ENCODE measurements around the gene ST6GALNAC2. TPM values are rescaled to one million over a fixed set of nuclear protein-coding genes. Genes with fewer than 3 reads are reported as not detected.
"Not testable (repeated sequence)": the region's sequence is repeated elsewhere in the genome, so short reads cannot be mapped to it uniquely, and the experiment has no call there.

ST6GALNAC2 gene
- total RNA-seq, 2 experiments from 2014 or later = 0.32 TPM; not detected in 1

DNA sequence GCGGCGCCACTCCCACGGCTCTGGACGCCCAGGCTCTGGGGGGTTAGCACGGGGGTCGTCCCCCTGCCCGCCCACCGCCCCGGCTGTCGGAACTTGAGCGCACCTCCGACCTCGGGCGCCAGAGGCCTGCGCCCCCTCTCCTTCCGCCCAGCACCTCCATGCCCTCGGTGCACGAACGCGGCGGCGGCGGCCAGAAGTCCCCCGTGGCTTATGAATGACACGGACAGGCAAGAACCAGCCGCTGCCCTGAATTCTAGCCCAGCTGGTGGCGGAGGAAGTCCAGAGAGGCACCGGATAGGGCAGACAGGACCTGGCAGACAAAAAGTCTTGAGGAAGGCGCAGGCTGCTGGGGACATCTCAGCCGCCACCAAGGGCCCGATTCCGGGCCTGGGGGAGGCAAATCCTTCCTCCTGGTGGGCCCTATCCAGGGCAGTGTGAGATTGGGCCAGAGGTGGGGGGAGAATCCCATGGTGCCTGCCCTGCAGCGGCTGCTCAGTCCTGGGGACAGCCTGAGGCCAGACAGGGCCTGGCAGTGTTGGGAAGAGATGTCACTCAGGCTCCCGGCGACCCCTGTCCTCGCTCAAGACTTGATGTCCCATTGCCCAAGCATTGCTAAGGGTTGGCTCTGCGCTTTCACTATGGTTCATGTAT lies 47.3 kb downstream of the ST6GALNAC2 start:
- no peak overlapping the region for H3K4me3 Mint-ChIP-seq
- POLR2A ChIA-PET = no interaction called here

DNA sequence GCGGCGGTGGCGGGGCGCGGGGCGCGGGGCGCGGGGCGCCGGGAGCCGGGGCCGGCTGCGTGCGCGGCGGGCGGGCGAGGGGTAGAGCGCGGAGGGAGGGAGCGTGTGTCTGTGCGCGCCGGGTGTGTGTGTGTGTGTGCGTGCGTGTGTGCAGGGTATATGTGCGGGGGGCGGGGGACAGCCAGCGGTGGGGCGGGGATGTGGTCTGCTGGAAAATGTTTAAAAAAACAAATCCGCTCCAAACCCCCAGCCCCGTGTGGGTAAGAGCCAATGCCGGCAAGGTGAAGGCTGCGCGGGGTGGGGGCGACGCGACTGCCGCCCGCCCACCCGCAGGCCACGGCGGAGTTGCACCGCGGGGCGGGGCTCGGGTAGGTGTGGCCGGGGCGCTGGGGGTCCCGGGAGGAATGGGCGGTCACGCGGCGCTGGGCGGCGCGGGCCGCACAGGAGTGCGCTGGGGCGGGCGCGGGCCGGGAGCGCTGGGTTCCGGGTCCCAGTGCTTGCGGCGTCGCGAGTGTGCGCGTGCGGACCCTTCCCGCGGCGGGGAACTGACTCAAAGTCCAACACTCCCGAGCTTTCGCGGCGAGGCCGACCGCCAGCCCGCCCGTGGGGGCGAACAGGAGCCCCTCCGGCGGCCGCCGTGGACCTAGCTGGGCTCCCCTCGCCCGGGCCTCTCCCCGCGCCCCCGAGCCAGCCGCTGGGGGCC lies 47.9 kb downstream of the ST6GALNAC2 start, which contains the start of gene CYGB:
CYGB (minus strand) TSS at position 132 of the 703 bp plus-strand sequence. CDS start 167 bp downstream, outside the sequence.
- CTCF ChIA-PET = no interaction called here
- H3K4me3 Mint-ChIP-seq = no peak within 1 kb of the TSS
- H3K27ac Mint-ChIP-seq = no peak within 1 kb of the TSS
- POLR2A ChIA-PET = no interaction called here
- no peaks in the 10 kb centered on the region for H3K9me3 Mint-ChIP-seq (ENCODE audit: low read depth)
- DNase-seq (no peak), ATAC-seq (peak; percentile 37)
- peaks cover 35% of the 10 kb centered on the region for H3K27me3 Mint-ChIP-seq
- H3K36me3 Mint-ChIP-seq (ENCODE audit: low read depth) = no peaks in the 10 kb centered on the region
- intact Hi-C loops (cut with DNase I, micrococcal nuclease) = no loop called here
- no peaks in the 10 kb centered on the region for H3K4me1 Mint-ChIP-seq

More for the DNA sequence above, 47.3 kb downstream of the ST6GALNAC2 start:
- H3K36me3 Mint-ChIP-seq (ENCODE audit: low read depth) = no peaks in the 10 kb centered on the region
- CTCF ChIA-PET = interaction anchor here (2.9 kb wide), 1 partner anchor 15 kb away, joined by 12 read pairs; no protein-coding TSS in a partner anchor
- intact Hi-C loops (cut with DNase I, micrococcal nuclease) = no loop called here
- ATAC-seq (no peak), DNase-seq (no peak)
- H3K9me3 Mint-ChIP-seq (ENCODE audit: low read depth) = no peaks in the 10 kb centered on the region
- no peak overlapping the region for H3K27ac Mint-ChIP-seq
- peaks cover 36% of the 10 kb centered on the region for H3K27me3 Mint-ChIP-seq
- H3K4me1 Mint-ChIP-seq = no peaks in the 10 kb centered on the region

DNA sequence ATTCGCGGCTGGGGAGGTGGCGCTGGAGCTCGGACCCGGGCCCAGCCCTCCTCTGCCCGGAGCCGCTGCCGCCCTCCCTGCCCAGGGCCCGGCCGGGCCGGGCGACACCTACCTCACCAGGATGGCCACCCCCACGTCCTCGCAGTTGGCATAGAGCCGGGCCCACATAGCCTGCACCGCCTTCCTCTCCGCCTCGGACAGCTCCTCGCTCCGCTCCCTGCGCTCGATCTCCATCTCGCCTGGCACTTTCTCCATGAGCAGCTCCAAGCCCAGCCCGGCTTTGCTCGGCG lies 48.4 kb downstream of the ST6GALNAC2 start:
- DNase-seq (no peak), ATAC-seq (peak; percentile 23)
- H3K4me3 Mint-ChIP-seq = no peak overlapping the region
- peaks cover 32% of the 10 kb centered on the region for H3K27me3 Mint-ChIP-seq
- no peaks in the 10 kb centered on the region for H3K36me3 Mint-ChIP-seq (ENCODE audit: low read depth)
- no peak overlapping the region for H3K27ac Mint-ChIP-seq
- H3K9me3 Mint-ChIP-seq (ENCODE audit: low read depth) = no peaks in the 10 kb centered on the region
- intact Hi-C loops (cut with DNase I, micrococcal nuclease) = no loop called here
- CTCF ChIA-PET = interaction anchor here (1.3 to 1.4 kb wide), 2 partner anchors 9 to 14 kb away, joined by 3 to 9 read pairs; no protein-coding TSS in a partner anchor
- no peaks in the 10 kb centered on the region for H3K4me1 Mint-ChIP-seq
- POLR2A ChIA-PET = no interaction called here

DNA sequence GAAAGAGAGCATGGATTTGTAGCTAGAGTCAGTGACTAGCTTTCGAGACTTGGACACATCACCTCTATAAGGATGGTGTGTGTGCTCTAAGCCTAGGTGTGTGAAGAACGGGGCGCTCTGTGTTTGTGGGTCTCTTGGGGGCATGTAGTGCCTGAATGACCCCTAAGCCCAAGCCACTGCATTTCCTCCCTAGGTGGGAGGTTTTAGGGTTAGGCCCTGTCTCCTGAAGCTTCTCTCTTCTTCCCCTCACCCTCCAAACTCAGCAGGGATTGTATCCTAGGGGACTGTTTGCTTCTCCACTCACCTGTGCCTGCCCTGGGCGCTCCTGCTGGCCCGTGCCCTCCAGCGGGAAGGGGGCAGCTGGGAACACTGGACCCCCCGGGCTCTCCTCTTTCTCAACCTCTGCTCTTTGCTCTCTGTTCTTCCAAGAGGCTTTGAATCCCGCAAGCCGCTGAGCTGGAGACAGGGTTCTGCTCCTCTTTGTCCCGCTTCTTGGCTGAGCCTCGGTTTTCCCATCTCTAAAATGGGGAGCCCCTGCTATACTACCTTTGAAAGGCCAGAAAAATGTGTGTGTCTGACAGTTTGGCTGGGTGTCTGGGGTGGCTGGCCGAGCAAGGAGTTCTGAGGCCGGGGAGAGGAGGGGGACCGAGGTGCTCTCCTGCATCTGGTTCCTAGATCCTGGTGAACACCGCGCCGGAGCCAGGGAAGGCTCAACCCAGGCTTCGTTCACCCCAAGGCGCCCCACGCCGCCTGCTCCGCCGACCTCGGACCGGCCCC lies 49.0 kb downstream of the ST6GALNAC2 start:
- Mint-ChIP-seq H3K9me3 (ENCODE audit: low read depth) (no peaks in the 10 kb centered on the region), H3K4me1 (peaks cover 2% of the 10 kb centered on the region), H3K27me3 (peaks cover 29% of the 10 kb centered on the region), H3K27ac (no peak overlapping the region), H3K36me3 (ENCODE audit: low read depth) (no peaks in the 10 kb centered on the region), H3K4me3 (no peak overlapping the region)
- ChIA-PET CTCF (interaction anchor here (0.6 to 1.4 kb wide), 5 partner anchors 8 to 88 kb away, joined by 3 to 9 read pairs (median 3); no protein-coding TSS in a partner anchor), POLR2A (no interaction called here)
- intact Hi-C loops (cut with DNase I, micrococcal nuclease) = no loop called here
- no peak for DNase-seq
- ATAC-seq = no peak

DNA sequence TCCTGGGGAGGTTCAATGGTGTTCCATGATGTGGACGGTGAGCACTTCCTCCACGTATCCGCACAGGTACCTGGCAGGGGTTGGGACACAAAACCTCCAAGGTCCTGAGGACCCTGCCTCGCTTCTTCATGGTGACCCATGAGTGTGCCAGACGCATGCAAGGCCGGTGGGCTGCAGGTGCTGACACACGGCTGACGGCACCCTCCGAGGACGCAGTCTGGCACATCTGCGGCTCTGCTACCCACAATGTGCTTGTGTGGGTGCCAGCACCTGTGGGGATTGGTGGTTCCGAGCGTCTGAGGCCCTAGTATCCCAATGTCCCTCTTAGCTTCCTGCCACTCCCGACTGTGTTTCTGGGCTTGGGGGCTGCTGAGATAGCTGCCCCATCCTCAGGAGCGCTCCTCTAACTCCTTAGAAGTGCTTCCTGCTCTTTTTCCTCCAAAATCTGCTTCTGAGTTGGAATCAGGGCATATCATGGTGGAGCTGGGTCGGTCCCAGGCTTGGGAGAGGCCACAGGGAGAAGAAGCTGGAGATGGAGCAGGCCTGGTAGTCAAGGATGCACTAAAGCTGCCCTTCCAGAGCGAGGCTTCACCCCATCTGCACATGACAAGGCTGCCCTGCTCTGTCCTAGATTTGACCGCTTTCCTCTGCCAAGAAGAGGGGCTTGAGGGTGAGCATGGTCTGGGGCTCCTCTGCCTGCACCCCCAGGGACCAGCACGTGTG lies 49.7 kb downstream of the ST6GALNAC2 start:
- peaks cover 2% of the 10 kb centered on the region for H3K4me1 Mint-ChIP-seq
- DNase-seq (no peak), ATAC-seq (no peak)
- ChIA-PET CTCF (interaction anchor here (0.6 to 1.4 kb wide), 4 partner anchors 8 to 89 kb away, joined by 3 to 9 read pairs (median 4); no protein-coding TSS in a partner anchor), POLR2A (no interaction called here)
- intact Hi-C loops (cut with DNase I, micrococcal nuclease) = no loop called here
- H3K36me3 Mint-ChIP-seq (ENCODE audit: low read depth) = no peaks in the 10 kb centered on the region
- no peaks in the 10 kb centered on the region for H3K9me3 Mint-ChIP-seq (ENCODE audit: low read depth)
- no peak overlapping the region for H3K27ac Mint-ChIP-seq
- peaks cover 25% of the 10 kb centered on the region for H3K27me3 Mint-ChIP-seq
- no peak overlapping the region for H3K4me3 Mint-ChIP-seq

DNA sequence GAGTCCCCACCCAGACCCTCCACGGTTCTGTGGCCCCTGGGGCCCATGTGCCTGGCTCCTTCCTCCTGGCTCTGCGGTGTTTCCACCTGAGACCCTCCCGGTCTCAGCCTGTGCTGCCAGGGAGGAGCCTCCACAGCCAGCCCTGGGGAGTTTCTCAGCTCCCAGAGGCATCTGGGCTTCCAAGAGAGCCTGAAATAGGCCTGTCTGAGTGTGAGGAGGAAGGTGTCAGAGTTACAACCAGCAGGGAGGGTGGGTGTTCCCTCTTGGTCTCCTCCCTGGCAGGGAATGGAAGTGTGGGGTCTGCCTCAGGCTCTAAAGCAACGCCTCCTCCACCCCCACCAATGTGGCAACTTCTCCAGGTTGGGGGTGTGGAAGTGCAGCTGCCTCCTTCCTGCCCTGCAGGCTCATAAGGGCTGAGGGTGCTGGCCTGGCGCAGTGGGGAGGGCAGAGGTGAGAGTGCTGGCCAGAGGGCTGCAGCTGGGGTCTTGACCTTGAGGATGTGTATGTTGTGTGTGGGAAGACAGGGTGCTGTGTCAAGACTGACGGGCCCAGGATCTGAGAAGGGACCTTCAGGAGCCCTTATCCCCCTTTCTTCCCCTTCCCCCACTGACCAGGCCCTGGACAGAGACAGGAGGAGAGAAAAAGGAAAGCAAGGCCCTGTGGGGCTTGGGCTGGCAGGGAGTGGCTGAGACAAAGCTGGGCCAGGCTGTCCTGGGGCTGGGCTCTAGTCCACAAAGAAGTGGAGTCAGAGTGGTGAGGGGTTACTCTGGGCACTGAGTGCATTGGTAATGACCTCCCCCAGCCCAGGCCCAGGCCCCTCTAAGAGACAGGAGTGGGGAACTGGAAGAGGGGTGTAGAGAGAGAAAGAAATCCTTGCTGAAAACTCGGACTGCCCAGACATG lies 50.6 kb downstream of the ST6GALNAC2 start:
- H3K9me3 Mint-ChIP-seq (ENCODE audit: low read depth) = no peaks in the 10 kb centered on the region
- no peak overlapping the region for H3K27ac Mint-ChIP-seq
- ChIA-PET CTCF (interaction anchor here (1.6 kb wide), 1 partner anchor 12 kb away, joined by 8 read pairs; no protein-coding TSS in a partner anchor), POLR2A (no interaction called here)
- intact Hi-C loops (cut with DNase I, micrococcal nuclease) = no loop called here
- DNase-seq (no peak), ATAC-seq (no peak)
- no peaks in the 10 kb centered on the region for H3K36me3 Mint-ChIP-seq (ENCODE audit: low read depth)
- no peak overlapping the region for H3K4me3 Mint-ChIP-seq
- peaks cover 23% of the 10 kb centered on the region for H3K27me3 Mint-ChIP-seq
- peaks cover 6% of the 10 kb centered on the region for H3K4me1 Mint-ChIP-seq

DNA sequence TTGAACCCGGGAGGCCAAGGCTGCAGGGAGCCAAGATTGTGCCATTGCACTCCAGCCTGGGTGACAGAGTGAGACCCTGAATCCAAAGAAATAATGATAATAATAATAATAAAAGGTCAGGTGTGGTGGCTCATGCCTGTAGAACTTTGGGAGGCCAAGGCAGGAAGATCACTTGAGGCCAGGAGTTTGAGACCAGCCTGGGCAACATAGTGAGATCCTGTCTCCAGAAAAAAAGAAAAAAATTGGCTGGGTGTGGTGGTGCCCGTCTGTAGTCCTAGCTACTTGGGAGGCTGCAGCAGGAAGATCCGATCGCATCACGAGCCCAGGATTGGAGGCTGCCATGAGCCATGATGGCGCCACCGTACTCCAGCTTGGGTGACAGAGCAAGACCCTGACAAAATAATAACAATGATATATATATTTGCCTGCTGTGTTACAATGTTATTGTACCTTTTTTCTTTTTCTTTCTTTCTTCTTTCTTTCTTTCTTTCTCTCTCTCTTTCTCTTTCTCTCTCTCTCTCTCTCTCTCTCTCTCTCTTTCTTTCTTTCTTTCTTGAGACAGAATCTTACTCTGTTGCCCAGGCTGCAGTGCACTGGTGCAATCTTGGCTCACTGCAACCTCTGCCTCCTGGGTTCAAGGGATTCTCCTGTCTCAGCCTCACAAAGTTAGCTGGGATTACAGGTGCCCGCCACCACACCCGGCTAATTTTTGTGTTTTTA lies 51.9 kb downstream of the ST6GALNAC2 start:
- H3K27ac Mint-ChIP-seq; ATAC-seq; H3K4me3 Mint-ChIP-seq; DNase-seq; H3K36me3 Mint-ChIP-seq (ENCODE audit: low read depth); intact Hi-C loops (cut with DNase I, micrococcal nuclease); H3K9me3 Mint-ChIP-seq (ENCODE audit: low read depth): not testable (repeated sequence)
- Mint-ChIP-seq H3K4me1 (peaks cover 12% of the 10 kb centered on the region), H3K27me3 (peaks cover 12% of the 10 kb centered on the region)
- CTCF ChIA-PET = interaction anchor here (0.6 to 1.6 kb wide), 4 partner anchors 10 to 15 kb away, joined by 3 to 8 read pairs (median 4); no protein-coding TSS in a partner anchor
- POLR2A ChIA-PET = interaction anchor here (0.5 kb wide), 1 partner anchor 24 kb away, joined by 3 read pairs; no protein-coding TSS in a partner anchor

DNA sequence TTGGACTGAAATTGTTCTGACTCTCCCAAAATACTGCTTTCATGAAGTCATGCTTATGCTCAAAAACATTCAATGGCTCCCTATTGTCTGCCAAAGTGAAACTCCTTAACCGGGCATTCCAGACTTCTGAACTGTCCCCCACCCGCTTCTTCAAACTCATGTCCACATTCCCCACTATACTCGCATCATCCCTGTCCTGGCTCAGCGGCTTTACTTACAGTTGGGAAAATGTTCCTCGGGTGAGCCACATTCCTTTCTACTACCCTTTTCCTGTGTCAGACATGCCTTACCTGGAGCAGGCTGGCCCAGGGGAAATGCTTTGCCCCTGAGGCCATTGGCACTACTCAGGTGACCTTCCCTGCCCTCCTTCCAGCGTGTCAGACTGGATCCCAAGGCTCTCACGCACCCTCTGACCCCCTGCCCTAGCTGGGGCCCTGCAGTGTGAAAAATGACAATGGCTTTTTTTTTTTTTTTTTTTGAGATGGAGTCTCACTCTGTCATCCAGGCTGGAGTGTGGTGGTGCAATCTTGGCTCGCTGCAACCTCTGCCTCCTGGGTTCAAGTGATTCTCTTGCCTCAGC lies 53.5 kb downstream of the ST6GALNAC2 start:
- CTCF ChIA-PET = interaction anchor here (1.1 to 1.4 kb wide), 2 partner anchors 9 to 15 kb away, joined by 3 to 4 read pairs; no protein-coding TSS in a partner anchor
- intact Hi-C loops (cut with DNase I, micrococcal nuclease) = no loop called here
- no peak for ATAC-seq
- Mint-ChIP-seq H3K9me3 (ENCODE audit: low read depth) (no peaks in the 10 kb centered on the region), H3K27ac (no peak overlapping the region), H3K36me3 (ENCODE audit: low read depth) (no peaks in the 10 kb centered on the region), H3K27me3 (peaks cover 8% of the 10 kb centered on the region), H3K4me3 (no peak overlapping the region), H3K4me1 (peaks cover 23% of the 10 kb centered on the region)
- POLR2A ChIA-PET = interaction anchor here (0.6 to 0.7 kb wide), 2 partner anchors 35 to 710 kb away, joined by 3 to 5 read pairs; no protein-coding TSS in a partner anchor
- no peak for DNase-seq

DNA sequence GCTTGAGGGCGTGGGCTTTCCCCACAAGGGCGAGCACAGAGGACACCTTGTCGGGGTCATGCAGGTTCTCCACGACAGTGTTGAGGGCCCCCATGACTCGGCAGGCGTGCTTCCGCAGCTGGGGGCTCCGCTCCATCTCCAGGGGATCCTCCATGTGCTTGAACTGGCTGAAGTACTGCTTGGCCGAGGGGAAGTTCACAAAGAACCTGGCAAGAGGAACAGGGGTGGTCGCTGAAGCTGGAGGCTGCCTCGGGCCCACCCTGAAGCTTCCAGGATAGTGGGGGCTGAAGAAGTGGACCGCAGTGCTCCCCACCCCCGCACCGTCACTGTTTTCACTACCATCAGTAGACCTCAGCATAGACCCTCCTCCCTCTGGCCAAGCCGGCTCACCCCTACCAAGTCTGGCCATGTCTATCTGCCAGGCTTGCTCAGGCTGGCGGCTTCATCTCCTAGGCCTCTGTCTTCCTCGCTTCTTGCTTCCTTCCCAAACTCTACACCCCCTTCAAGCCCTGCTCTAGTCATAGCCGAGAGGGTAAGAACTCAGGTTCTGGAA lies 54.1 kb downstream of the ST6GALNAC2 start:
- Mint-ChIP-seq H3K9me3 (ENCODE audit: low read depth) (no peaks in the 10 kb centered on the region), H3K36me3 (ENCODE audit: low read depth) (no peaks in the 10 kb centered on the region), H3K27me3 (peaks cover 6% of the 10 kb centered on the region), H3K4me3 (no peak overlapping the region), H3K4me1 (peaks cover 24% of the 10 kb centered on the region), H3K27ac (no peak overlapping the region)
- ATAC-seq (no peak), DNase-seq (no peak)
- ChIA-PET CTCF (interaction anchor here (1.1 kb wide), 1 partner anchor 8 kb away, joined by 3 read pairs; no protein-coding TSS in a partner anchor), POLR2A (interaction anchor here (0.6 kb wide), 1 partner anchor 35 kb away, joined by 3 read pairs; no protein-coding TSS in a partner anchor)
- intact Hi-C loops (cut with DNase I, micrococcal nuclease) = no loop called here

All from activated CD4-positive, alpha-beta T cell treated with anti-CD3 and anti-CD28 coated beads for 36 hours (primary cell).